HUDEP-2 (cell line): ENCODE results near the gene NIBAN1.
"Not testable (repeated sequence)": the region's sequence is repeated elsewhere in the genome, so short reads cannot be mapped to it uniquely, and the experiment has no call there.

ENCODE experiments used
- DNase-seq, 76 experiments: peaks; one replicate each; lab custom pipeline; 2025; ENCODE audit not compliant: unreplicated experiment in 76 of 76; lab: John Stamatoyannopoulos, UW

Gene NIBAN1, protein sequence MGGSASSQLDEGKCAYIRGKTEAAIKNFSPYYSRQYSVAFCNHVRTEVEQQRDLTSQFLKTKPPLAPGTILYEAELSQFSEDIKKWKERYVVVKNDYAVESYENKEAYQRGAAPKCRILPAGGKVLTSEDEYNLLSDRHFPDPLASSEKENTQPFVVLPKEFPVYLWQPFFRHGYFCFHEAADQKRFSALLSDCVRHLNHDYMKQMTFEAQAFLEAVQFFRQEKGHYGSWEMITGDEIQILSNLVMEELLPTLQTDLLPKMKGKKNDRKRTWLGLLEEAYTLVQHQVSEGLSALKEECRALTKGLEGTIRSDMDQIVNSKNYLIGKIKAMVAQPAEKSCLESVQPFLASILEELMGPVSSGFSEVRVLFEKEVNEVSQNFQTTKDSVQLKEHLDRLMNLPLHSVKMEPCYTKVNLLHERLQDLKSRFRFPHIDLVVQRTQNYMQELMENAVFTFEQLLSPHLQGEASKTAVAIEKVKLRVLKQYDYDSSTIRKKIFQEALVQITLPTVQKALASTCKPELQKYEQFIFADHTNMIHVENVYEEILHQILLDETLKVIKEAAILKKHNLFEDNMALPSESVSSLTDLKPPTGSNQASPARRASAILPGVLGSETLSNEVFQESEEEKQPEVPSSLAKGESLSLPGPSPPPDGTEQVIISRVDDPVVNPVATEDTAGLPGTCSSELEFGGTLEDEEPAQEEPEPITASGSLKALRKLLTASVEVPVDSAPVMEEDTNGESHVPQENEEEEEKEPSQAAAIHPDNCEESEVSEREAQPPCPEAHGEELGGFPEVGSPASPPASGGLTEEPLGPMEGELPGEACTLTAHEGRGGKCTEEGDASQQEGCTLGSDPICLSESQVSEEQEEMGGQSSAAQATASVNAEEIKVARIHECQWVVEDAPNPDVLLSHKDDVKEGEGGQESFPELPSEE

DNA sequence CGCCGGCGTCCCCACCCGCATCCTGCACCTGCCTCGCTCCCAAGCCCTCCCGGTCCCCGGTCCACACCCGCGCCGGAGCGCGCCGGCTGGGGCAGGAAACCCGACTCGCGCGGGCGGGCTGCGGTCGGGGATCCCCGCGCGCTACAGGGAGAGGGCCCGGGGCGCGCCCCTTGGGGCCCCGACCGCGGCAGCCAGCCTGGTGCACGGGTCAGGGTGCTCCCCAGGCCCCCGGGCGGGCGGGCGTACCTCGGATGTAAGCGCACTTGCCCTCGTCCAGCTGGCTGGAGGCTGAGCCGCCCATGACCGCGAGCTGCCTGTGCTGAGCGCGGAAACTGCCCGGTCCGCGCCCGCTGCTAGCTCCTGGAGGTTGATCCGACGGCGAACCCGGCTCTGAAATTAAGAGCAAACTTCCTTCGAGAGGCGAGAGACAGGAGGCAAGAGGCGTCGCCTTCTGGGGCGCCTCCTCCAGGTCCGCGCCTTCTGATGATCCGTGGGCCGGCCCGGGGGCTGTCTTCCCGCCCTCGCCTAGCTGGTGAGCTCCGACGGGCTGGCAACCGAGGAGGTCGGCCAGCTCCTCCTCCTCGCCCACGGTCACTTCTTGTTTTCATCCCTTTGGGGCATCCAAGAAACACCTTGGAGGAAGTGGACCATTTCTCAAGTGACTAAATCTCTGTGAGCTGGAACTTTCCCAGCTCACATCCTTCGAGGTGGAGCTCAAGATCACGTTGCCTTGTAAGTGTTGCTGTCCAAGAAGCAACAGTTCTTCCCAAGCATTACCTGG, at the start of gene NIBAN1:
Gene NIBAN1, minus strand, starts transcription at position 453 of the 781 bp plus-strand sequence. Its CDS starts 152 bp downstream, at position 301.
- peak in 55 of 76 experiments; percentile 12 to 67 (median 34) for DNase-seq

DNA sequence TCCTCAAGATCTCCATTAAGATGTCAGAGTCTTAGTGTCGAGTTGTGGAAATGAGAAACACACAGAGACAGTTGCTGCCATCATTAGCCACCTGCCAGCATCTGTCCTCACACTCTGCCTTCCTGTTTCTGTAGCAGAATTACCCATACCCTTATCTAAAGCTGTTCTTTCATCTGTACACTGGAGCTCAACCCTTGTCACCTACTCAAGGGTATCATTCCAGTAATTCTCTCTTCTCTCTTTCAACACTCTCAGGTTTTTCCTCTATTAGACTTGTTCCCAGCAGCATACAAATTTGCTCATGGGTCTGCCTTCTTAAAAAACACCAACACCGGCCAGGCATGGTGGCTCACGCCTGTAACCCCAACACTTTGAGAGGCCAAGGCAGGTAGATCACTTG, 43.7 kb upstream of the NIBAN1 start:
- no peak for DNase-seq

DNA sequence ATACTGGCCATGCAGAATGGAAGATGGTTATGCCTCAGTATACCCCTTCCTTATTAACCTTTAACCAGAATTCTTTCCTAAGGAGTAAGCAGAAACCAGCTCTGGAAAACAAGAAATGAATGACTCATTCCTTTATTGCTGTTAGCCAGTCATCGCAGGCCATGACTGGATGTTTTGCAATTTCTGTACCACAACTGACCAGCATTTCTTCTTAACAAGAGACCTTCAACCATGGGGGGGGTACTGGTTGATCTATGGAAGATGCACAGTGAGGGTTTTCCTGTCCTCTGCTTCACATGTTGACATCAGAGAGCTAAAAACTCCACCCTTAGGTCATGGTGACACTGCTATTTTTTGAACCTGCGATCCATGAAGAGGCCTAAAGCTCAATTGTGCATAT, 43.0 kb upstream of the NIBAN1 start:
- DNase-seq = no peak

DNA sequence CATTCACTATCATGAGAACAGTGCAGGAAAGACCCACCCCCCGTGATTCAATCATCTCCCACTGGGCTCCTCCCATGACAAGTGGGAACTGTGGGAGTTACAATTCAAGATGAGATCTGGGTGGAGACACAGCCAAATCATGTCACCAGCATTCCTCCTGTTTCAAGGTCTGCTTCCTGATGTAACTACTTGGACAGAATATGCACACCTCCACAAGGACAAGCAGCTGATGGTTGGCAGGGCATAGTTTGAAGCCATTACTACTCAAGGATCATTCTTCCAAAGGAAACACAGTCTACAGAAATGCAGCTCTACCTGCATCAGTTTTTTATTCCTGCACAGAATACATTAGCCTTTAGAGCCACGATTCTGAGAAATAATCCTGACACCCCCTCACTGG, 42.6 kb upstream of the NIBAN1 start:
- no peak for DNase-seq

DNA sequence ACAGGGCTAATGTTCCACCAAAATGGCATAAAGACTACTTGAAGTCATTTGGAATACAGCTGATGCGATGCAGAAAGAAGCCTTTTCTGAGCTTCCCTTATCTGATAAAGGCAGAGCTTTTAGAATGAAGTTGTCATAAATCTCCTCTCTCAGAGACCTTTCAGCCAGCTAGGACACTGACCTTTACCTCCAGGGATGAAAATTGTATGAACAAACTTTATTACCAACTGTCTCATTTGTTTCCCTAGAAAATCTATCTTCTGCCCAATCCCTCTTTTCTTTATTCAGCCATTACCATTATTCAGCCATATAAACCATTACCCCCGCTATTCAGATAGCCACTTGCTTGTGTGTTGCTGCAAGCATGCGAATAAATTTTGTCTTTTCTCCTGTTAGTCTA, 41.3 kb upstream of the NIBAN1 start:
- DNase-seq = no peak

DNA sequence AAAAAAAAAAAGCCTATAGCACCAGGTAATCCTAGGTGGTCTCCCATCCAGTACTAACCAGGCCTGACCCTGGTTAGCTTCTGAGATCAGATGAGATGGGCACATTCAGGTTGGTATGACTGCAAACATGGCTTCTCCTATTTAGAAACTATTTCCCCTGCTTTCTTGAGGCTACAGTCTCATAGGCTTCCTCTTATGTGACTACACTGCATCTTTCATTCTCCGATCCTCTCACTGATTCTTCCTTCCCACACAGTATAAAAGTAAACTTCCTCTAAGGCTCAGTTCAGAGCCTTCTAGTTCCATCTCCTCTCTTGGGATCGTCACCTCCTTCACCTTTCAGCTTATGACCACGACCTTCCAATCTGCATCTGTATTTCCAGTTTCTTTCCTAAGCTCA, 40.6 kb upstream of the NIBAN1 start:
- DNase-seq = no peak

DNA sequence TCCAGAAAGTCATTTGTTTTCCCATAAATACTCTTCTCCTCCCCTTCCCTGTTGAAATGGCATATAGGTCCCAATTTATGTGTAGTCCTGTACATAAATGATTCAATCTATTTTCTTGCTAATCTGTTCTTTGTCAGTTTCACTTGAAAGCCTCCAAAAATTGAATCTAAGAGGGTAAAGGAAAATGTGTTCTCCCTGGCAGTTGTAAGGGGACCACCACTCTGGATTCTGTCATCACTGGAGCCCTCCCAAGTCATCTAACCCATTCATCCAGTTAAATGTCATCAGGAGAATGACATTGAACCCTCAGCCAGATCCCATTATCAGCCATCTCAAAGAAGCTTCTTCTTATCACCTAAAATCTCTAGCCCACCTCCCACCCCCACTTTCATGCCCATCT, 36.1 kb upstream of the NIBAN1 start:
- no peak for DNase-seq

DNA sequence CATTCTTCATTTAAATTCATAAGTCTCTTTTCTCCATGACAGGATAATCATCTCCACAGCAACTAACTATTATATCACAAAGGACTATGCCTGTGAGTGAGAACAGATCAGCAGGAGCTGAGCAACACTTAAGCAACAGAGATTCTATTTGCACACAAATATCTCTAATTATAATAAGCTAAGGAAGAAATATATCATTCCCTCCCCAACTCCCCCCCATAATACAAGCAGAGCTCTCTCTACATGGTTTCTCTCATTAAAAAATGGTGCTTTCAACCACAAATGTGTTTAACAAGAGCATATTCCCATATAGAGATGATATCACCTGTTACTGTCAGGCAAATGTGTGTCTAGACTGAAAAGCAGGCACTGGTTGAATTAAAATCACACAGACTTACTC, 34.5 kb upstream of the NIBAN1 start:
- no peak for DNase-seq

DNA sequence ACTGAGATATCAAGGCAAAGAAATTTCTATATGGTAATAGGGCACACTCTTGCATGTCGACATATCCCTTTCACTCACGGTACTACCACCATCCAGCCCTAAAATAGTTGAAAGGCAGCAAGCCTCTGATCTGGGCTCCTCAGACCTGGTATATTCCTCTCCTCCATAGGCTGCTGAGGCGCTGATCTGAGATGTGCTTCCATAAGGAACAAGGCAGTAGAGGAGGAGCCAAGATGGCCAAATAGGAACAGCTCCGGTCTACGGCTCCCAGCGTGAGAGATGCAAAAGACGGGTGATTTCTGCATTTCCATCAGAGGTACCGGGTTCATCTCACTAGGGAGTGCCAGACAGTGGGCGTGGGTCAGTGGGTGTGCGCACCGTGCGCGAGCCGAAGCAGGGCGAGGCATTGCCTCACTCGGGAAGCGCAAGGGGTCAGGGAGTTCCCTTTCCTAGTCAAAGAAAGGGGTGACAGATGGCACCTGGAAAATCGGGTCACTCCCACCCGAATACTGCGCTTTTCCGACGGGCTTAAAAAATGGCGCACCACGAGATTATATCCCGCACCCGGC, 27.1 kb upstream of the NIBAN1 start:
- DNase-seq = not testable (repeated sequence)

DNA sequence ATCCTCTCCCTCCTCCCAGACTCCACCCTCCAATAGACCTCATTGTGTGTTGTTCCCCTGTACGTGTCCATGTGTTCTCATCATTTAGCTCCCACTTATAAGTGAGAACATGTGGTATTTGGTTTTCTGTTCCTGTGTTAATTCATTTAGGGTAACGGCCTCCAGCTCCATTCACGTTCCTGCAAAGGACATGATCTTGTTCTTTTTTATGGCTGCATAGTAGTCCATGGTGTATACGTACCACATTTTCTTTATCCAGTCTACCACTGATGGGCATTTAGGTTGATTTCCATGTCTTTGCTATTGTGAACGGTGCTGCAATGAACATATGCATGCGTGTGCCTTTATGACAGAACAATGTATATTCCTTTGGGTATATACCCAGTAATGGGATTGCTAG, 25.7 kb upstream of the NIBAN1 start:
- DNase-seq = not testable (repeated sequence)

DNA sequence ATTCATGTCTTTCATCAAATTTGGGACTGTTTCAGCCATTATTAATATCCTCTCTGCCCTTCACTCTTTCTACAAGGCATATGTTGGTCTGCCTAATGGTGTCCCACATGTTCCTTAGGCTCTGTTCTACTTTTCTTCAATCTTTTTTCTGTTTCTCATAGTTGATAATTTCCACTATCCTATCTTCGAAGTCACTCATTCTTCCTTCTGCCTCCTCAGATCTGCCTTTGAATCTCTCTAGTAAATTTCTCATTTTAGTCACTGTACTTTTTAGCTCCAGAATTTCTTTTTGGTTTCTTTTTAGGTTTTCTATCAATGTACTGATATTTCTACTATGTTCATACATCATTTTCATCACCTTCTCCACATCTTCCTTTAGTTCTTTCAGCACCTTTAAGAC, 20.0 kb upstream of the NIBAN1 start:
- no peak for DNase-seq

DNA sequence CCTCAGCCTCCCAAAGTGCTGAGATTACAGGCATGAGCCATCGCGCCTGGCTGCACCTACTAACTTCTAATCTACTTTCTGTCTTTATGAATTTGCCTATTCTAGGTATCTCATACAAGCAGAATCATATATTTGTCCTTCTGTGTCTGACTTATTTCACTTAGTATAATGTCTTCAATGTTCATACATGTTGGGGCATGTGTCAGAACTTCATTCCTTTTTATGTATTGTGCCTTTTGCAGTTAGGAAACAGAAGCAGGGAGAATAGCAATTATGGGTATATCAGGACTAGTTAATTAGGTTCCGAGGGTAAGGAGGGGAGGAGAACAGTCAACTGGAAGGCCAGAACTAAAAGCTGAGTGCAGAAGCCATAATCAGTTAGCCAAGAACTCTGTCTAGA, 18.0 kb upstream of the NIBAN1 start:
- DNase-seq = no peak

DNA sequence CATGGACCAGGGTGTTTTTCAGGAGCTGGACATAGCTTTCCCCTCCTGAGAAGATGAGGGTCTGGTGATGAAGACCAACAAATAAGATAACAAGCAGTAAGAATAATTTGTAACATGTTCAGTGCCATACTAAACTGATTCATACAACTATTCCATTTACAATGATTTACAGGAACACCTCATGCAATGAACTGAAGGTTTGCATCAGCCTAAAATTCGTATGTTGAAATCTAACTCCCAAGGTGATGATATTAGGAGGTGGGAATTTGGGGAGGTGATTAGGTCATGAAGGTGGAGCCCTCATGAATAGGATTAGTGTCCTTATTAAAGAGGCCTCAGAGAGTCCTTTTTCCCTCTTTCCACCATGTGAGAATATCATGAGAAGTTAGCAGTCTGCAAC, 15.9 kb upstream of the NIBAN1 start:
- no peak for DNase-seq

DNA sequence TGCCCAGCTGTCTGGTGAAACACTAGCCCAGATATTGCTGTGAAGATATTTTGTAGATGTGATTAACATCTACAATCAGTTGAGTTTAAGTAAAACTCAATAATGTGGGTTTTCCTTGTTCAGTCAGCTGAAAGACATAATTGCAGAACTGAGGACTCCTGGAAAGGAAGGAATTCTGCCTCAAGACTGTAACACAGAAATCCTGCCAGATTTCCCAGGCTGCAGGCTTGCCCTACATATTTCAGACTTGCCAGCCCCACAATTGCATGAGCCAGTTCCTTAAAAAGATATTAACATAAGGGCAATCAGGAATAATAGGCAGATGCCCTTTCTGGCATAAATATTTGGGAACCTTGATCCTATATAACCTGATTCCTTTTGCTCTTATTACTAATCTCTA, 14.2 kb upstream of the NIBAN1 start:
- no peak for DNase-seq

DNA sequence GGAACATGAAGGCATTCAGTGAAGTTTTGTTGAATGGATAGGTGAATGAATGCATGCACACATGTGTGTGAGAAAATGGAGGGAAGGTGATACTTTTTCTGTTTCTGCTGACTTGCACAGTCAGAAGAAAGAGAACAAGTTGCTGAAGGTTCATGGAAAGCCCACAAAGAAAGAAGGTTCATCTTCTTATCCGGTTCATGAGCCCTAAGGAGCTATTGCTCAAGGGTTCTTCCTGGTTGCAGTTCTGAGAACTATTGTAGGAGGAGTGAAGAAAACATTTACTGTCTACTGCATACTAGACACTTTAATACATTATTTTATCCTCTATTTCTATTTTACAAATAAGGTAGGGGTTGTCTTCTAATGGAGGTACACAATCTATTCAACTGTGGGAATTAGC, 13.4 kb upstream of the NIBAN1 start:
- DNase-seq = no peak

DNA sequence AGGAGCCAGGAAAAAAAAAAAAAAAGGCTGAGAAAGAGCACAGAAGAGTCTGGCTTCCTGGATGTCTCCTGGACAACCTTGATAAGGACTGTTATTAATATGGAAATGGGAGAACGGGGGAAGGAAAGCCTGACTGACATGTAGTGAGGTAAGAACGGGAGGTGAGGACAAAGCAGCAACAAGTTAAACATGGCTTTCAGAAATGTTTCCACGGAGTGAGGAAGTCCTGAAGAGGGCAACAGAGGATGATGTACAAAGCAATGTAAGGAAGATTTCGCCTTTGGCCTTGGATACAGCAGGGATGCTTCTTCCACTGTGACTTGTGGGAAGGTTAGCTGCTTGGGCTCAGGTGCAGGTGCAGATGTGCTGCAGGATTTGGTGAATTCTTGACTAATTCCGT, 11.9 kb upstream of the NIBAN1 start:
- no peak for DNase-seq

DNA sequence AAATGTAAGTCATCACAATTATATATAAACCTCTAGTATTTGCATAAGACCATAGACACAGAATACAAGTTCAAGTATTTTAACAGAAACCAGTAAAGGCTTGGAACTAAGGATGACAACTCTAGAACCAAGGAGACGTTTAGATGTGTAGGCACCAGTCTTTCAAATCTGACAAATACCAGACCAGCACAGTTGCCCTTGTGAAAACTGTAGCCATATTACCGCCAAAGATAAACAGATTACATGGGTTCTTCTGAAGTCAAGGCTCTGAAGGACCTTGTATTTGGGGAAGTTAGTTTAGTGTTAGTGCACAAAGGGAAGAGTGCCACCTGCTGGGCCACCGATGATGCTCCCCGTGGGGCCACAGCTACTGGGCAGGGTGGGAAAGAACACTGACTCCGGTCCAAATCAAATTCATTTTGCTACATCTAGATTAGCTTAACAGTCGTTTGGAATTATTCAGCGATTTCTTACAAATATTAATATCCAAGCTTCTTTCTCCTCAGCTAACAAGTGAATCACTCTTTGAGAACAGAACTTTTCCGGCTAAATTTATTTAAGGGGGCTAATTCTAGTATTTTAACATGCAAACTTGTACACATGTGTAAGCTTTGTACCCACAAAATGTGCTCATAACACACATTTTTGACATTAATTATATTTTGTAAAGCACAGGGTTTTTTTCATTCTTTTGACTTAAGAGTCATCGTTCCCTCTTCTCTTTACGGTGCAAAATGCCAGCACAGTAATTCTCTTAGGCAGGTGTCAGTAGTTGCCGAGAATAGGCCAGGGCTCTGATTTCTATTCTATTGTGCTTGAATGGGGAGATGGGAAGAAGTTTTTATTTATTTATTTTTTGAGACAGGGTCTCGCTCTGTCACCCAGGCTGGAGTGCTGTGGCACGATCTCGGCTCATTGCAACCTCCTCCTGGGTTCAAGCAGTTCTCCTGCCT, 8.0 kb upstream of the NIBAN1 start:
- peak in 70 of 76 experiments; percentile 3 to 82 (median 56) for DNase-seq

DNA sequence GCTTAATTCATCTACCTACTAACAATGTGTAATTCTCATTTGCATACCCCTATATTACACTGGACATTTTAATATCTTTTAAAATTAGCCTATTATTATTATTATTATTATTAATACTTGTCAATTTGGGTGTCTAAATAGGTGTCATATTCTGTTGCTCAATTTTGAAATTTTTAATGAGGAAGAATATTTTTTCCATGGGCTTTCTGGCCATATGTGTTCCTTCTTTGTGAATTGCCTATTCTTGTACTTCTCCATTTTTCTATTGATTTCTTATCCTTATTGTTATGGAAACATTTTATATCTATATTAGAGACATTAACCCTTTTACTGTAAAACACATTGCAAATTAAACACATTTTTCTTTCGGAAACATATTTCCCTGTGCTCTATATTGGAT, 6.4 kb upstream of the NIBAN1 start:
- no peak for DNase-seq

DNA sequence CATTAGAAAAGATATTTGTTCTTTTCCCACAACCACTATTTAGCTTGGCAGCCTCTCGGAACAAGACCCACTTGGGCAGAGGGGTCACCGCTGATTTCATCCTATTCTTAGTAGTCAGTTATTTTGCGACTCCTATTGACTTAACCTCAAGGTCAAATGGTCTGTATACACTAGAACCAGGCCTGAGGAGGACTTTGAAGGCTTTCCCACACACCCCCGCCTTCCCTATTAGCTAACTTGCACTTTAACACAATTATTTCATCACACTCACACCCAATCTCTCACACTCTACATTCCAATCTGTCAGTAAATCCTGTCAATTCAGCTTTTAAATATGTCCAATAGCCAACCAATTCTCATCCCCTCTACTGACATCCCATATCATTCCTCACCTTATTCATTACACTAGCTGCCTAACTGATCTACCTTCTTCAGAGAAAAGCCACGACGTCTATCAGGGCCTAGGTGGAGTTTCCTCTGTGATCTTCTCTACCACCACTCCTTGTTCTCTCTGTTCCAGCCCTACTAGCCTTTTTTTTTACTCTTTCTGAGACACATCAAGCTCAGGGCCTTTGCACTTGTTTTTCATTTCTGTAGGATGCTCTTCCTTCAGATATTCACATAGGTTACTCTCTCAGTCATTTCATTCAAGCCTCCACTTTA, 1.0 kb upstream of the NIBAN1 start:
- DNase-seq = no peak
